Midbrain (tissue), 1 donor: ENCODE data around the gene SPAG17.

Experiments used
- DNase-seq: peaks from one replicate; lab custom pipeline; 2025; lab: John Stamatoyannopoulos, UW

The SPAG17 gene

GRCh38 chr1:118118873-118119463 is 66.1 kb downstream of the SPAG17 start:
- DNase-seq = no peak

GRCh38 chr1:118118469-118118868 is 66.6 kb downstream of the SPAG17 start:
- DNase-seq = no peak

DNA sequence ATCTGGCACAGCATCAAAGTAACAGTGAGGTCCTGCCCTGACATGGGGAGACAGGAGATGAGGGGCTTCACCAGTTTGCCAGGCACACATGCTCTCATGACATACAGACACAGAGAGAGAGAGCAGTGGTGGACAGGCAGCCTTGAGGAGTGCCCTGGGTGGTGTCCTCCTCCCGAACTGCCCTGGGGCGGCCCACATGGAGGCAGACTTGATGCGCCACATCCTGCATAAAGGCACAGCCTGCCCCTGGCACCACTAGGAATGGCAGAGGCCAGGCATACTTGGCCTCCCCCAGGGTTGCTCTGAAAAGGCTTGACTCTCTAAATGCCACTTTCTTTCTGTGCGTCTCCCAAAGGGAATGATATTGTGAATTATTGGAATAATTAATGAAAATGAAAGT is 67.5 kb downstream of the SPAG17 start:
- DNase-seq = no peak

DNA sequence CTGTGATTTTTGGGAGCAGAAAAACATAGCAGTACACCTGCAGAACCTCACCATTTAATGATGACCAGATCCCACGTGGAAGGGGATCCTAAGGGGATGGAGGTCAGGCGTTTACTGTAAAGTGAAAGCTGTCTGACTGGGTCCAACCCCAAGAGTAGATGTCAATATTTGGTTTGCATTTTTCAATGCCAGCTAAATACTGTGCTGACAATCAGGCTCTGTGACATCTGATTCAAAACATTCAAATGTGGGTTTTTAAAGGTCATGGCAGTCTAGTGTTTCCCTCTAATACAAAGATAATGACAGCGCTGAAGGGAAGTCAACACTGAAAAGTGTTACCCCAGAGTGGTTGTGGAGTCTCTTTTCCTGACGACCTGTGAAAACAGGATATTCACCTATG is 68.1 kb downstream of the SPAG17 start:
- no peak for DNase-seq

GRCh38 chr1:118116401-118116800 is 68.6 kb downstream of the SPAG17 start:
- DNase-seq = no peak

DNA sequence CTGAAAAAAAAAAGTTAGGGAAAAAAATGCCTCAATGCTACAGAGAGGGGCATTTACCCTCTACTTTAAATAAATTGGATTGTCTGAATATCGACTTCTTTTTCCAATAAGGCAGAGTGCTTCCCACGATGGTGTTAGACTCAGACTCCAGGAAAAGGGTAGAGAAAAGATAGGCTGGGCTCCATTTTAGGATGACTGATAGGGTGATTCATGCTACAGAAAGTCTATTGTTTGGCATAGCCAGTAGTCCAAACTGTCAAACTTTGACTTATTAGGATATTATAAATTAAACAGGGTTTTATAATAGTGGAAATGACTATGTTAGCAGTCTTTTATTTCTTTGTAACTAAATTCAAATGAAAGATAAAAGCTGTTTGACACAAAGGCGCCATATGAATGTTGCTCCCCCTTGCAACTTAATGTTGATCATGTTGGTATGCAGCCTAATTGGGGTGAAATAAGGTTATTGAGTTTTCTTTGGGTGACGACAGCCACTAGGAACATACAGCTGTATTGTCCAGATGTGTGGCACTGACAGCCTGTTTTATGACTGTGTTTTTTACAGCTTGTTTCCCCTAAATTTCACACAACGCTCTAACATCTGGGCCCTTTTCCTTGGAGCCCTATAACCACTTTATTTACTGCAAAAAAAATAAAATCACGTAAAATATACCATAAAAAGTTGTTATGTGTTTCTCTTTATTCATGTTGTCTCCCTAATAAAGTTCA is 69.3 kb downstream of the SPAG17 start:
- no peak for DNase-seq

DNA sequence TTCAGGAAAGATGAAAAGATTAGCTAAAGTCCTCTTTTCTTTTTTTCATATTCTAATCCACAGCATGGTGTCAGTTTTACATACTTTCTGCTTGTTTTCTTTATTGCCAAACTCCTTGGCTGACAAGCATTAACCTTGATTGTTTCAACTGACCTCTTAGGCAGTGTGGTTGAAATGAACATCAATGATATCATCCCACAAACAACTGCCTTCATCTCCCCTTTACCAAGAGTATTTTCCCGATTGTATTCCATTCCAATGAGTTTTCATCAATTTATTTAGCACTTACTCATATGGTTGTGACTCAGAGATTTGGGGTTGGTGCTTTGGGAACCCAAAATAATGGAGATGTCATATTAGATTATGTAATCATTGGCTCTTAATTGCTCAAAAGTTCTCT is 71.8 kb downstream of the SPAG17 start:
- no peak for DNase-seq

DNA sequence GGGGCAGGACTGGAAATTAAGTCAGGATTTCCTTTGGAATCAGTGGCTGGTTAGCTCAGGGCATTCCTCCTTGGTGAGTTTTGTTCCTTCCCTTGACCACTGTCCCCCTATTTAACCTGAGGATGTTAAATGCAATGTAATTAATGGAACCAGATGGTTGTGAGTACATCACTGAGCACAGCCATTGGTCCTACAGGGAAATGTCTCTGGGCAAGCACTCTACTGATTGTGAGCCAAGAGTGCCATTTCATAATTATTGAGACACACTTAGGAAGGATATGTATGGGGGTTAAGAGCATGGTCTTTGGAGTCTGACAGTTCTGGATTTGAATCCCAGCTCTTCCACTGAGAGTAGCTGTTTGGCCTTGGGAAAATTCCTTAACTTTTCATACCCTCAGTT is 74.4 kb downstream of the SPAG17 start:
- no peak for DNase-seq

GRCh38 chr1:118104951-118105350 is 80.1 kb downstream of the SPAG17 start:
- DNase-seq = no peak

DNA sequence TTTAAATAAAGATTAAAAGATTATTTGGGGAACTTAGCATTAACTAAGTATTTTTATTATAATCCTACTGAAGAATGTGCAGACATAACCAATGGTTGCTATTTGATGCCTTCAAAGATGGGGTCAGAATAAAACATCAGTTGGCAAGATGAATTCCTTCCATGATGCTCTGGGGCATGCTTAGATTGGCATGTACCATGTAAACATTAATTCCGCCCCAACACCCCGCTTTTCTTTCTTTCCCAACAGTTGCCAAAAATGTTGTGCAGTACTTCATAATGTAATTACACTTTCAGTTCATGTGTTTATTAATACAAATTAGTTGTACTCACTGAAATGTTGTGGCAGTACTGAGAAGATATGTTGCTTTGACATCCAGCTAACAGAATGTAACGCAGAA is 82.6 kb downstream of the SPAG17 start:
- DNase-seq = no peak

- DNase-seq = no peak
Observed at GRCh38 chr1:118101999-118102398, 83.0 kb downstream of the SPAG17 start.

DNA sequence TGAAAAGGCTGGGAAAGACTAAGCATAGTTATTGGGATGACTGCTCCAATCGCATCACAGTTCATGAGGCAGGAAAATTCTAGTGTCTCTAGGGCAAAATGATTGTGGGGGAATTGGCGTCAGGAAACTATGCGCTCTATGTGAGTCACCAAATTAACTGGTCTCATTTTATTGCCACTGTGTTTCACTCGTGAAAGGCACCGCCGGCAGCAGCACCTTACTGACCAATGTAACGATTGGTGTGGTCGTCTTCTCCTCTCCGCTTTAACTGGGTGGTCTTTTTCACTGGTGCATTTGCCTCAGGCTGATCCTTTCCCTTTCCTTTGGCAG is 83.5 kb downstream of the SPAG17 start:
- DNase-seq = no peak

DNA sequence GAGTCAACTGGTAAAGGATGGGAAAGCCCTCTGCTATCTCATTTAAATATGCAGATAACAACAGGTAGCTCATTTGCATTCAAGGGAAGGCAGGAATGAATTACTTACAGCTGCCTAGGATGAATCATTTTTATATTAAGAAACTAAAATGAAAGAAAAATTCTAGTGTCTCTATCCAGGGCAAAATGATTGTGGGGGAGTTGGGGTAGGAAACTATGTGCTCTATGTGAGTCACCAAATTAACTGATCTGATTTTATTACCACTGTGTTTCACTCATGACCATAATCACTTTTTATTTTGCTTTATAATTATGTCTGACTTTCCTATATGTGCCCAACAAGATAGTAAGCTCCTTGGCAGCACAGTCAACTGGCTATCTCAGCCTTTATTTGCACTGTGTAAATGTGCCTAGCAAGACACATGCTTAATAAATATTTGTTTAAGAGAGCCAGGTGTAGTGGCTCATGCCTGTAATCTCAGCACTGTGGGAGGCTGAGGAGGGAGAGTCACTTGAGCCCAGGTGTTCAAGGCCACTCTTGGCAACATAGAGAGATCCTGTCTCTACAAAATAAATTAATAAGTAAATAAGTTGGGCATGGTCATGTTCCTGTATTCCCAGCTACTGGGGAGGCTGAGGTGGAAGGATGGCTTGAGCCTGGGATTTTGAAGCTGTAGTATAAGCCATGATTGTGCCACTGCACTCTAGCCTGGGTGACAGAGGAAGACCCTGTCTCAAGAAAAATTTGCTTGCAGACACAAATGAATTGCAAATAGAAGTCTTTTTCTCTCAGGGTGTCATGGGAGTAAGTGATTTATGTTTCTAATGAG is 84.1 kb downstream of the SPAG17 start:
- no peak for DNase-seq

- DNase-seq = no peak
Observed at GRCh38 chr1:118099686-118100085, 85.3 kb downstream of the SPAG17 start.

DNA sequence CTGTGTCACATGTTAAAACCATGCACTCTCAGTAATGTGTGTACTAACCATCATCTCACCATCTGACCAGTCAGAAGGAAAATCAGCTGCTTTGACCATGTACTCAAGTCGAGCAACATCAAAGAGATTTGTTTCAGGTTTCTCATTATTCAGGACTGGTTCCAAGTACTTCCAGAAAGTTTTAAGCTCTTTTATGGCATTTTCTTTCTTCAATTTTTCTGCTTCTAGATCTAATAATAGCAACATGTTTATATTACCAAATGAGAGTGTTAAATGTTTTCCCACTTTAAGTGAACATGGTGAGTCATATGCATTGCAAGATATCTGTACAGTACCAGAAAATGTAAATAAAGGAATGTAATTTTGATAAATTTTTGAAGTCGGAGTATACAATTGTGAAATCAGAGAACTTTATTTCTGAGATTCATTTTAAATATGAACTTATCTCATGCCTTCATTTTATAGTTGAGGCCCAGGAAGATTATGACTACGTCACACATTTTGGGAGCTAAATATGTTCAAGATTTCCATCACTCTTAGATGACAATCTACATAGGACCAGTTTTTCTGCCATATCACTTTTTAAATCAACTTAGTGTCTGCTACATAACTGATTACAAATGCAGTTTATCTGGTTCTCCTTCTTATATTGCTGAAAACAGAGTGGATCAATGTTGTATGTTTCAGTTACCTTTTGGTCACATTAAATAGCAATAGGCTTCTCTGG is 87.2 kb downstream of the SPAG17 start:
- DNase-seq = no peak

GRCh38 chr1:118093017-118093416 is 92.0 kb downstream of the SPAG17 start:
- no peak for DNase-seq

GRCh38 chr1:118090130-118090529 is 94.9 kb downstream of the SPAG17 start:
- no peak for DNase-seq

DNA sequence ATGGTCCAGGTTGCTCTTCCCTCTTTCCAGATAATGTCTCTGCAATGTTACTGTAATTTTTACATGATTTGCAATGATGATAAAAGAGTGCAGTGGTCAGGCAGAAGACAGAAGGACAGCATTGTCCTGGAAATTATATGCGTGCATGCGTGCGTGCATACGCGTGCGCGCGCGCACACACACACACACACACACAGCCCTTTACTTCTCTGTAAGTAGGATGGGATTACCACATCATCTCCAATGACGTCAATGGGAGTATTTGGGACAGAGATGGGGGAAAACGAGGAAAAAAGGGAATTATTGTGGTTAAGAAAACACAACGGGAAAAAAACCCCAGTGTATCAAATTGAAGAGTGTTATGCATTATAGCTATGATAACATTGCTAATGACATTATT is 99.7 kb downstream of the SPAG17 start:
- DNase-seq = no peak

GRCh38 chr1:118084400-118084799 is 100.6 kb downstream of the SPAG17 start:
- no peak for DNase-seq

DNA sequence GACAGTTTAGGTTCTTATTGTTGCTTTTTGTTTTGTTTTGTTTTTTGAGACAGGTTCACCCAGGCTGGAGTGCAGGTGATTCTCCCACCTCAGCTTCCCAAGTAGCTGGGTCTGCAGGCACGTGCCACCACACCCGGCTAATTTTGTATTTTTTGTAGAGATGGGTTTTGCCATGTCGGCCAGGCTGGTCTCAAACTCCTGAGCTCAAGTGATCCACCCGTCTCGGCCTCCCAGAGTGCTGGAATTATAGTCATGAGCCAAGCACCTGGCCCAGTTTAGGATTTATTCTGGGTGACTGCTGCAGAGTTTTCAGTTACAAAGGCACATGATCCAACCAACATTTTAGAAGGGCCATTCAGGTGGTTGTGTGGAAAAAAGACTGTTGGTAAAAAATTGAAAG is 102.0 kb downstream of the SPAG17 start:
- DNase-seq = no peak

- no peak for DNase-seq
Observed at GRCh38 chr1:118081387-118081786, 103.6 kb downstream of the SPAG17 start.

GRCh38 chr1:118077331-118078045 is 107.5 kb downstream of the SPAG17 start:
- DNase-seq = peak; percentile 2
